Hepatocyte (in vitro differentiated cells): ENCODE data around the gene HHAT.

Experiments used
- EZH2 ChIP-seq: fragments of 200-600 bp; sonication (generic); IDR thresholded peaks from 2 replicates; pipeline ENCODE4 v1.6.1; 2016; ENCODE audit warnings: antibody characterized with exemption, mild to moderate bottlenecking, borderline replicate concordance
- EZH2phosphoT487 ChIP-seq: fragments of 200-600 bp; sonication (generic); IDR thresholded peaks from one replicate; pipeline ENCODE4 v1.6.1; 2018; ENCODE audit warnings: antibody characterized with exemption, mild to moderate bottlenecking, low read depth, moderate library complexity; ENCODE audit not compliant: unreplicated experiment, severe bottlenecking
- TF ChIP-seq, protein P1 (sequence below): fragments of 200-600 bp; sonication (generic); IDR thresholded peaks from 2 replicates; pipeline ENCODE4 v1.5.1; 2016; ENCODE audit warnings: antibody characterized with exemption, mild to moderate bottlenecking; ENCODE audit not compliant: poor library complexity

GRCh38 chr1:210633140-210633539 is 304.4 kb downstream of the HHAT start:
- TF ChIP-seq, protein P1, sequence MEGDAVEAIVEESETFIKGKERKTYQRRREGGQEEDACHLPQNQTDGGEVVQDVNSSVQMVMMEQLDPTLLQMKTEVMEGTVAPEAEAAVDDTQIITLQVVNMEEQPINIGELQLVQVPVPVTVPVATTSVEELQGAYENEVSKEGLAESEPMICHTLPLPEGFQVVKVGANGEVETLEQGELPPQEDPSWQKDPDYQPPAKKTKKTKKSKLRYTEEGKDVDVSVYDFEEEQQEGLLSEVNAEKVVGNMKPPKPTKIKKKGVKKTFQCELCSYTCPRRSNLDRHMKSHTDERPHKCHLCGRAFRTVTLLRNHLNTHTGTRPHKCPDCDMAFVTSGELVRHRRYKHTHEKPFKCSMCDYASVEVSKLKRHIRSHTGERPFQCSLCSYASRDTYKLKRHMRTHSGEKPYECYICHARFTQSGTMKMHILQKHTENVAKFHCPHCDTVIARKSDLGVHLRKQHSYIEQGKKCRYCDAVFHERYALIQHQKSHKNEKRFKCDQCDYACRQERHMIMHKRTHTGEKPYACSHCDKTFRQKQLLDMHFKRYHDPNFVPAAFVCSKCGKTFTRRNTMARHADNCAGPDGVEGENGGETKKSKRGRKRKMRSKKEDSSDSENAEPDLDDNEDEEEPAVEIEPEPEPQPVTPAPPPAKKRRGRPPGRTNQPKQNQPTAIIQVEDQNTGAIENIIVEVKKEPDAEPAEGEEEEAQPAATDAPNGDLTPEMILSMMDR: no peak
- TF ChIP-seq EZH2 (no peak), EZH2phosphoT487 (no peak)
